ENCODE measurements around the gene CFC1.
"Not testable (repeated sequence)": the region's sequence is repeated elsewhere in the genome, so short reads cannot be mapped to it uniquely, and the experiment has no call there.

Gene CFC1

GRCh38 chr2:130583582-130583981 lies 15.8 kb downstream of the CFC1 start:
- DNase-seq (ENCODE audit: low read depth in 2 of 2) = not testable (repeated sequence)

- DNase-seq (ENCODE audit: low read depth in 2 of 2) = not testable (repeated sequence)
Measured at GRCh38 chr2:130582970-130583369, 16.4 kb downstream of the CFC1 start.

DNA sequence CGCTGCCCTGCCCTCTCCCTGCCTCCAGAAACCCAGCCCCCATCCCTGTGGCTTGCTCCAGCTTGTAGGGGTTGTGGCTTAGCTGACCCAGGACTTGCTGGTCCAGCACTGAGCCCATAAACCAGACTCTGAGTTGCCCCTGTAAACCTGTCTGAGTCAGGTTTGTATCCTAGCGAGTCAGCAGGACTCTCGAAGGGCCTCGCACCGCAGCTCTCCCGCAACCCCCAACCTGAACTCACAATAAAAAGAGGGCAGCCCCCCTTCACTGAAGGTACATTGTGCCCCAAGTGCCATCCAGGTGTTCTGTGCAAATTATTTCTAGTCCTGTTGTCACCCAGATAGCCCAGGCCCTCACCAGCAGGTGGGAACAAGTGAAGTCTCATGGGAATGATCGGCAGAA lies 17.9 kb downstream of the CFC1 start:
- DNase-seq (ENCODE audit: low read depth in 2 of 2) = not testable (repeated sequence)

DNA sequence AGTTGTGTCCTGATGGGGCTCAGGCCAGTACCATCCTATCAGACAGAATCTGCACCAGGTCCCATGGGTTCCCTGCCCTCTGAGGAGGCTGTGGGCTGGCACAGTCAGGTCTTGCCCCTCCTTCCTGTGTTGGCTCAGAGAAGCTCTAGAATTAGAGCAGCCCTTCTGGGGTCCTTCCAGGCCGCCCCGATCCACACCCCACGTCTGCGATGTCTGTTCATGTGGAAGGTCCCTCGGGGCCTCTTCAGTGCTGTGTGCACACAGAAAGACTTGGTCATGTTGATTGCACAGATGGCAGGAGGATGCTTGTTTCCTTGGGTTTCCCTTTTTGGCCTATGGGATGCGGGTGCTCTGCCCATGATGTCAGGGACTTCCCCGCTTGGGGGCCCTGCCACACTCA lies 20.3 kb downstream of the CFC1 start:
- not testable (repeated sequence) for DNase-seq (ENCODE audit: low read depth in 2 of 2)

- not testable (repeated sequence) for DNase-seq (ENCODE audit: low read depth in 2 of 2)
Measured at GRCh38 chr2:130577559-130577958, 21.8 kb downstream of the CFC1 start.

DNA sequence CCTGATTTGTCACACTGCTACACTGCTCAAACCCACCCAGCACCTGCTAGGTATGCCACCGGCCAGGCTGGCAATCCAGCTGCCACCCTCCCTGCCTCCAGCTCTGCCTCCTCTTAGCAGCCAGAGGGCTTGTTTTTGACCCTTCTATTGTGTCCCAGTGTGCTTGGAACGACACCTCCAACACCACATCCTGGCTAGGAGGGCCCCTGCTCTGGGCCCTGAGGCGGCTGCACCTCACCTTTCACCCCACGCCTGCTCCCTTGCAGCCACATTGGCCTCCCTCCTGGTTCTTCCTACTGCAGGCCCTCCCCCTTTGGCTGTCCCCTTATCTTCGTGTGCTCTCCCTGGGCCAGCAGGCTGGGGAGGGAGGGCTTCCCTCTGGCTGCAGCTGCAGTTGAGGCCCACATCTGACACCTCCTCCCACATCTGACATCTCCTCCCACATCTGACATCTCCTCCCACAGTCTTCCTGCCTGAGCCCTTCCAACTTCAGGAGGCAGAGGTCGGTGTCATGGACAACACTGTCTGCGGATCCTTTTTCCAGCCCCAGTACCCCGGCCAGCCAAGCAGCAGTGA lies 23.1 kb downstream of the CFC1 start:
- not testable (repeated sequence) for DNase-seq (ENCODE audit: low read depth in 2 of 2)

DNA sequence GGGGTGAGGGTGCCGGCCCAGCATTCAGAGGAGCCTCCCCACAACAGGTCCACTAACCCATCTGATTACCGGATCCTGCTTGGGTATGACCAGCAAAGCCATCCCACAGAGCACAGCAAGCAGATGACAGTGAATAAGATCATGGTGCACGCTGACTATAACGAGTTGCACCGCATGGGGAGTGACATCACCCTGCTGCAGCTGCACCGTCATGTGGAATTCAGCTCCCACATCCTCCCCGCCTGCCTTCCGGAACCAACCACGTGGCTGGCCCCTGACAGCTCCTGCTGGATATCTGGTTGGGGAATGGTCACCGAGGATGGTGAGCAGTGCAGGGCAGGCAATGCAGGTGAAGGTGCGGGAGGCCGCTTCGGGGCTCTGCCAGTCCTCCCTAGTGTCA lies 25.1 kb downstream of the CFC1 start:
- DNase-seq (ENCODE audit: low read depth in 2 of 2) = not testable (repeated sequence)

GRCh38 chr2:130571929-130572328 lies 27.4 kb downstream of the CFC1 start:
- not testable (repeated sequence) for DNase-seq (ENCODE audit: low read depth in 2 of 2)

GRCh38 chr2:130566165-130566564 lies 33.2 kb downstream of the CFC1 start:
- DNase-seq (ENCODE audit: low read depth in 2 of 2) = not testable (repeated sequence)

GRCh38 chr2:130556441-130556840 lies 42.9 kb downstream of the CFC1 start:
- not testable (repeated sequence) for DNase-seq (ENCODE audit: low read depth in 2 of 2)

- not testable (repeated sequence) for DNase-seq (ENCODE audit: low read depth in 2 of 2)
Measured at GRCh38 chr2:130554178-130554577, 45.2 kb downstream of the CFC1 start.

GRCh38 chr2:130549475-130549874 lies 49.9 kb downstream of the CFC1 start:
- not testable (repeated sequence) for DNase-seq (ENCODE audit: low read depth in 2 of 2)

DNA sequence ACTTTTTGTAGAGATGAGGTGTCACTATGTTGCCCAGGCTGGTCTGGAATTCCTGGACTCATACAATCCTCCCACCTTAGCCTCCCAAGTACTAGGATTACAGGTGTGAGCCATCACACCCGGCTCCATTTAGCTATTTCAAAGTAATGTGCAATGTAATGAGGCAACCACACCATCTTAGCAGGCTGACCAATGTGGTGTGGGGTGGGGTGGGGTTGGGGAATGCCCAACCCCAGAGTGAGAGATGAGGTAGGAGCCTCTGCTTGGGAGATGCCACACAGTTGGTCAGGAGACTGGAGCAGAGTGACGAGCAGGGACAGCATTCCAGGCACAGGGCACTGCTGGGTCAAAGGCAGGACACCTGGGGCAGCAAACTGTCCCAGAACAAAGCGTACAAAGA lies 51.0 kb downstream of the CFC1 start:
- DNase-seq (ENCODE audit: low read depth in 2 of 2) = not testable (repeated sequence)

DNA sequence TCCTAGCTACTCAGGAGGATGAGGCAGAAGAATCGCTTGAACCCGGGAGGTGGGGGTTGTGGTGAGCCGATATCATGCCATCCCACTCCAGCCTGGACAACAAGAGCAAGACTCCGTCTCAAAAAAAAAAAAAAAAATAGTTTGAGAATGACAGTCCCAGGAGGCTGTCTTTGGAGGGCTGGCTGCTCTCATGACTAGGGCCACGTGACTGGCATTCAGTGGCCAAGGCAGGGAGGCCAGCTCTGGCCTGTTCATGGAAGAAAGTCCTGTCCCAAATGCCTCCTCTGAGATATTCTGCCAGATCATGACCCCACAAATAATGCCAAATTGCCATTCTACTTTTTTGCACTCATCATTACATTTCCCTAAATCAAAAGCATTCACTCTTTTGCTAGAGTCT lies 54.4 kb downstream of the CFC1 start:
- not testable (repeated sequence) for DNase-seq (ENCODE audit: low read depth in 2 of 2)

DNA sequence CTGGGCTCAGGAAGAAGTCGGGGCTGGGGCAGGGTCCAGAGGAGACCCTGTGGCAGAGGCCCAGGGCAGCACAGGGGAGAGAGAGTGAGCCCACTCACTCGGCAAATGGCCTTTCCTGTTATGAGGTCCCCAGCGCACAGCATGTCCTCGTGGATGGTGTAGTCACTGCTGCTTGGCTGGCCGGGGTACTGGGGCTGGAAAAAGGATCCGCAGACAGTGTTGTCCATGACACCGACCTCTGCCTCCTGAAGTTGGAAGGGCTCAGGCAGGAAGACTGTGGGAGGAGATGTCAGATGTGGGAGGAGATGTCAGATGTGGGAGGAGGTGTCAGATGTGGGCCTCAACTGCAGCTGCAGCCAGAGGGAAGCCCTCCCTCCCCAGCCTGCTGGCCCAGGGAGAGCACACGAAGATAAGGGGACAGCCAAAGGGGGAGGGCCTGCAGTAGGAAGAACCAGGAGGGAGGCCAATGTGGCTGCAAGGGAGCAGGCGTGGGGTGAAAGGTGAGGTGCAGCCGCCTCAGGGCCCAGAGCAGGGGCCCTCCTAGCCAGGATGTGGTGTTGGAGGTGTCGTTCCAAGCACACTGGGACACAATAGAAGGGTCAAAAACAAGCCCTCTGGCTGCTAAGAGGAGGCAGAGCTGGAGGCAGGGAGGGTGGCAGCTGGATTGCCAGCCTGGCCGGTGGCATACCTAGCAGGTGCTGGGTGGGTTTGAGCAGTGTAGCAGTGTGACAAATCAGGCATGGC lies 55.4 kb downstream of the CFC1 start:
- not testable (repeated sequence) for DNase-seq (ENCODE audit: low read depth in 2 of 2)

DNA sequence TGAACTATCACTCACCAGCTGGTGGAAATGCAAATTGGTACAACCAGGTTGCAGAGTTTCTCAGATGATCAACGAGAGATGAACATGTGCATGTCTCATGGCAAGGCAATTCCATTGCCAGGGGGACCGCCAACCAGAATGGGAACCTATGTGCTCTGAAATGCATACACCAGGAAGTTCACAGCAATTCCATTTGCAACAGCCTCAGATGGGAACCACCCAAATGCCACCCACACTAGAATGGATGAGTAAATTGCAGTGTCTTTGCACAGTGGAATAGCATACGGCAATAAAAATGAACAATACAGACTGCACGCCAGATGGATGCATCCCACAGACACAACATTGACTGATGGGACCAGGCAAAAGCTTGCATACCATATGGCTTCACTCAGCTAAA lies 56.6 kb downstream of the CFC1 start:
- DNase-seq (ENCODE audit: low read depth in 2 of 2) = not testable (repeated sequence)
